Measurements from ENCODE around the gene SLC7A14.
A peak's percentile ranks its signal among the peaks of the same experiment; 100 is the strongest.

The SLC7A14 gene

DNA sequence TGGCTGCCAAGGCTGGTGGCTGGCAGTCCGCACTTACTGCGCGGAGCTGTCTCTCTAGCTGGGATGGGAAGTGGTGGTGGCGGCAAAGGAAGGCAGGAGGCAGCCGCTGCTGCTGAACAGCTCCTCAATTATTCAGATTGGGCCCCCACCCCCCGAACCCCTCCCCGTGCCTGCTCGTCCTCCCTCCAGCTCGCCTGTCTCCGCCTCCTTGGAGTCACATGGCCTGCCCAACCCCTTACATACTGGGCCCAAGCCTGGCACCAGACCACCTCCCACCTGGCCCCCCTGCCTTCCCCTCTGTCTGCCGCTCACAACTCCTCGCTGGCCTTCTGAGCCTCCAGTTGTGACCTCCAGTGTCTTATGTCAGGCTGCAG lies at the start of gene SLC7A14:
TSS of gene SLC7A14 (minus strand) at position 139 of the 374 bp plus-strand sequence. CDS start 59,139 bp downstream, outside the sequence.
- no peak for FAIRE-seq

GRCh38 chr3:170635385-170635735 lies 49.5 kb upstream of the SLC7A14 start:
- no peak for FAIRE-seq

DNA sequence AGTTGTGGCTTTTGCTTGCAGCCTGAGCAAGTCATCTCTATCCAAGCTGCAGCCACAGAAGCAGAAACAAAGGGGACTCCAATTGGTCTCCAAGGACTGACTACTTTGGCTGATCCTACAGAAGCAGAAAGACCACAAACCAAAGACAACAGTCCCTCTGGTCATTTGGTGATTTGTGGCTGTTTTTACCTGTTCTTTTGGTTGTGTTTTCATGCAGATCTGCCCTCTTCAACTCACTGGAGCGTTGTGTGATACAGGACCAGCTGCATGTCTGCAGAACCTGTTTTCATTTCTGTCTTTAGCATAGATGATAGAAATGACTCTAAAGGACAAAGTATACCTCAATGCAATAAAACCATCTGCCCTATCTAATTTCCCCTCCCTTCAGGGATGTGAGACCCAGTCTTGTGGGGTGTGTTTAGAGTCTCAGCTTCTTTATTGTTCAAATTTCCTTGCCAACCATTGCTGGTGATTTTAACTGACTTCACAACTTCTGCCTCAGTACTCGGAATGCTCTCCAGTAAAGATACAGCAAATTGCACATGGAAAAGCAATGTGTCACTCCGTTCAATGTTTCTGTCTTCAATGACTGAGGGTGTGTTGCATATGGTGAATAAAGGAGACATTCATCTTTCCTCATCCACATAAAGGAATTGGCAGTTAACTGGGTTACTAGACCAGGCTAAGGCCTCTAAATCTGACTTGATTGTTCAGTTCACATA lies 48.9 kb upstream of the SLC7A14 start:
- no peak for FAIRE-seq

- FAIRE-seq: no peak
Observed at GRCh38 chr3:170633573-170633972, 47.7 kb upstream of the SLC7A14 start.

- no peak for FAIRE-seq
Observed at GRCh38 chr3:170632780-170633179, 46.9 kb upstream of the SLC7A14 start.

- FAIRE-seq: no peak
Observed at GRCh38 chr3:170631755-170632488, 46.0 kb upstream of the SLC7A14 start.

GRCh38 chr3:170623524-170623923 lies 37.6 kb upstream of the SLC7A14 start:
- FAIRE-seq: no peak

- FAIRE-seq: no peak
Observed at GRCh38 chr3:170622369-170623159, 36.7 kb upstream of the SLC7A14 start.

- no peak for FAIRE-seq
Observed at GRCh38 chr3:170621256-170621655, 35.4 kb upstream of the SLC7A14 start.

DNA sequence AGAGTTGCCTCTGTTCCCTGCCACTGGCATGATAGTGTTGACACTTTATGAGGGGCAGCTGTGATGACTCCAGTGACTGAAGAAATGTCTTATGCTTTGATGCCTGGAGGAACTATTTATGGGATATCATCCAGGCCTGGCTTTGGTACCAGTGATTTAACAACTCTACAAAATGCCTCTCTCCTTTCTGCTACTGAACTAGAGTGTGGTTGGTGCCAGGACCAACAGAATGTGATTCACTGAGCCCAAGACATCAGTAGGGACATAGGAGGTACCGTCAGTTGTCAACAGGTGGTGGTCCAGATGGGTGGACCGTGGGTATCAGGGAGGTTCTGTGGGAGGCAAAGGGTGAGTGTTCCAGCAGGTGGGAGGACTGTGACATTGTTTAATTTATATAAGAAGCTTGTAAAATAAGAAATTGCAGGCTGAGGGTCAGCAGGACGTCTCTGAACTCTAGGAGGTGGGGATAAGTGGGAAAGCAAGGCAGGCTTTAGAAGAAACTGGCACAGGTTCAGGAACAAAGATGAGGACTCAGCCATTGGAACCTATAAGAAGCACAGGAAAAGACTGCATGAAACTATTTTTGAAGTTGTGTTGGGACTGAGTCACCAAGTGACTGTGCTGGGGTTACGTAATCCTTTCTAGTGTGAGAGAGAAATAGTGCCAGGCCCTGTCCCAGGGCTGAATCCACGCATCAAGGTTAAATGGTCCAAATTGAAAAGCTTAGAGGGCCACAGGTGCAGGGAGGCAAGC lies 28.5 kb upstream of the SLC7A14 start:
- FAIRE-seq: no peak

GRCh38 chr3:170611751-170612150 lies 25.9 kb upstream of the SLC7A14 start:
- no peak for FAIRE-seq

DNA sequence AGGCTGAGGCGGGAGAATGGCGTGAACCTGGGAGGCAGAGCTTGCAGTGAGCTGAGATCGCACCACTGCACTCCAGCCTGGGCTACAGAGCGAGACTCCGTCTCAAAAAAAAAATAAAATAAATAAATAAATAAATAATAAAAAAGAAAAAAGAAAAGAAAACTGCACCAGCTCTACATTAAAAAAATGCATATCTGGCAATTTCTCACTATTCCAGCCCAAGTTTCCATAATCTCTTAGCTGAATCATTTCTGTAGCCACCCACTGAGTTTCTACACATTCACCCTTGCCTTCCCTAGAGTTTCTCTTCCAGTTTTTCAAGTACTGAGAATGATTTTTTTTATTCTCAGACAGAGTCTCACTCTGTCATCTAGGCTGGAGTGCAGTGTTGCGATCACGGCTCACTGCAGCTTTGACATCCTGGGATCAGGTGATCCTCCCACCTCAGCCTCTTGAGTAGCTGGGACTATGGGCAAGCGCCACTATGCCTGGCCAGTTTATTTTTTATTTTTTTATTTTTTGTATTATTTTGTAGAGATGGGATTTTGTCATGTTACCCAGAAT lies 24.5 kb upstream of the SLC7A14 start:
- no peak for FAIRE-seq

- FAIRE-seq: no peak
Observed at GRCh38 chr3:170608475-170608874, 22.6 kb upstream of the SLC7A14 start.

GRCh38 chr3:170606675-170607074 lies 20.8 kb upstream of the SLC7A14 start:
- no peak for FAIRE-seq

DNA sequence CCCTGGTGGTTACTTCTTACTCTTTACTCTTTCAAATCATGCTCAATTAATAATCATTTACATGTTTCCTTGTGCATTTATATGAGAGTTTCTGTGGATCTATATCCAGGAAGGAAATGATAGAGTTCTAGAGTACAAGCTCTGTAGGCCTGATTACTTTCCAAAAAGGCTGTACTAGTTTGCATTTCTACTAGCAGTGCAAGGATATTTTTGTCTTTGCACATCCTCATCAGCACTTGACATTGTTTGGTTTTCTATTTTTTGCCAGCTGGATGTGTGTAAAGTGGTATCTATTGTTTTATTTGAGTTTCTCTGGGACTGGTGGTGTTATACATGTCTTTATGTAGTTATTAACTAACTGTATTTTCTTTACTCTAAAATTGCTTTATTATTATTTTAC lies 19.6 kb upstream of the SLC7A14 start:
- FAIRE-seq: no peak

DNA sequence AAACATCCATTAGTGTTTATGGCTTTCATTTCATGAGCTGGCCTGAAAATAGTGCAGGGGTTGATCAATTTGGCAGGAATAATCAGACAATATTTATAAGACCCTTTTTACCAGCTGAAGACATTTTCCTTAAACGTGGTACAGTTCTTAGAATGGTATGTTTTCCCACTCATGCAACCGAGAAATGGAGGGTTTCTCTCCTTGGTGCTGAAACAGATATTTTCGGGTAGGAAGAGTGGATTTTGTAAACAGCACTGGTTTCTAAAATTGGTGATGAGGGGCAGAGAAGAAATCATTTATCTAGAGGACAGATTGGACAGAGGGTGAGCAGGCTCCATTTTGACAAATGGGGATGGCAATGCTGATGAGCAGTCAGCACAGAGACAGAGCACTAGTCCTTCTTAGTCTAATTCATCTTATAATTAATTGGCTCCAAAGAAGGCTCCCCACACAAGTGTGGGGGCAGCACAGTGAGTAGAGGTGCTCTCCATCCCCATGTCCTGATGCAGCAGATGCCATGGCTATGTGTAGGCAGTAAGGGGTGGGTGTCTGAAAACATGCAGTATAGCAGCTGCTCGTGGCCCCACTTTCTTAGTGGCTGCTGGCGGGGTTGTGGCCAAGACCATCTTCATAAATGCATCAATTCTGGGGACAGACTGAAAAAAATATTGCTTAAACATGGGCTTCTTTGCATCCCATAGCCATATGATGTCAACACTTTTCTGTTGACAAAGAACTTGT lies 18.1 kb upstream of the SLC7A14 start:
- FAIRE-seq: no peak

GRCh38 chr3:170602556-170602955 lies 16.7 kb upstream of the SLC7A14 start:
- no peak for FAIRE-seq

GRCh38 chr3:170600005-170600624 lies 14.2 kb upstream of the SLC7A14 start:
- no peak for FAIRE-seq

DNA sequence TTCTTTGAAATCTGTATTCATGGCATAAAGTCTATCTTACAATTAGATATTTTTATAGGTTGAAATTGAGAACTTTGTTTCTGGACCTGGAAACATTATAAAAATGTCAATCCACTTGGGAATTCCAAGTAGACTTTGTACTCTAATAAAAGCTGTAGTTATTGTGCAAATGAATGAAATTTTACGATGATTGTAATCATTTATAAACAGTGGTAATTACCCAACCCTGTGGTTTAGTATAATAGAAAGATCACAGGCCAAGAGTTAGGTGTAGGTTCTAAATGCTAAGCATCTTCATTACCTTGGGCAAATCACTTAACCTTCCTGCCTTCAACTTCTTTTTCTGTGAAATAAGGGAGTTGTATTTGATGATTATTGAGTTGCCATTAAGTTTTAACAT lies 13.2 kb upstream of the SLC7A14 start:
- peak; percentile 53 for FAIRE-seq

DNA sequence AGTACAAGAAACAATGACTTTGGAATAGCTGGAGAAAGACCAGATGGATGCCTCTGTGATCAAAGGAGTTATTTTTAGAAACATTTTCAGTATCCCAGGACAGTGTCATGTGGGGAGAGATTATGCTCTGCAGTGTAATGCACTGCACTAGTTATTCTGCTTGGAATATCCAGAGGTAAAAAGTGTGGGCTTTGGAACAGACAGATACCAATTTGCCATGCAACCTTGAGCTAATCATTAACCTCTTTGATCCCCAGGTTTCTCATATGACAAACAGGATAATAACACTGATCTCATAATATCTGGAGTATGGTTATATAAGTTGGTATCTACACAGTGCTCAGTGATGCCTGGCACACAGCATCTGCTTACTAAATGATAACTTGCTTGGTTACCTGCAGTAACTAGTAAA lies 12.2 kb upstream of the SLC7A14 start:
- FAIRE-seq: peak; percentile 95

DNA sequence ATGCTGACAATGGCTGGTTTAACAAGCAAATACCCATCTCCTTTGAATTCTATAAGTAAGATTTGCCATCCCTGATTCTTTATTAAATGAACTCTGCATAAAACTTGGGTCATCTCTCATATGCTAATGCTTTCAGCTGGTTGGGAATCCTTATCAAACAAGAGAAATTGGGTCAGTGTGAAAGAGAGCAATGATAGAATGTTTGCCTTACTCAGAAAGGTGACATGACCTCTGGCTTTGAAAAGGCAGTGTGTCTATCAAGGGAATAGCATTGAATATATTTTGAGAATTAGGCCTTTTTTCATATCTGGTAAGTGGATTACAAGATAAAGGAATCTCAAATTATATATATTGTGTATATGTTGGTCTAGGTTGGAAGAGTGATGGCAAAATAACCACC lies 8.7 kb upstream of the SLC7A14 start:
- FAIRE-seq: no peak

Data from islet of Langerhans (tissue), 1 donor.